Stomach smooth muscle (tissue), 2 donors: ENCODE data around the gene MPHOSPH8.

Experiments
- H3K27ac ChIP-seq: one replicate; pipeline ENCODE4 v1.7.0; 2013; ENCODE audit warnings: mild to moderate bottlenecking, low read length, inconsistent platforms
- H3K27me3 ChIP-seq, 2 donors: one replicate each; pipeline ENCODE4 v1.7.0; 2013; ENCODE audit warnings: low read length in 2 of 2; ENCODE audit not compliant: insufficient read depth in 2 of 2, control insufficient read depth in 1 of 2
- H3K36me3 ChIP-seq, 2 donors: one replicate each; pipeline ENCODE4 v1.7.0; 2013; ENCODE audit warnings: low read length in 2 of 2; ENCODE audit not compliant: control insufficient read depth in 2 of 2, insufficient read depth in 2 of 2
- H3K4me1 ChIP-seq: one replicate; pipeline ENCODE4 v1.7.0; 2013; ENCODE audit warnings: low read length; ENCODE audit not compliant: control insufficient read depth, insufficient read depth
- H3K4me3 ChIP-seq, 2 donors: one replicate each; pipeline ENCODE4 v1.7.0; 2013; ENCODE audit warnings: low read length in 2 of 2
- H3K9ac ChIP-seq, 2 donors: one replicate each; pipeline ENCODE4 v1.7.0; 2013; ENCODE audit warnings: low read length in 2 of 2, mild to moderate bottlenecking in 1 of 2
- H3K9me3 ChIP-seq, 2 donors: one replicate each; pipeline ENCODE4 v1.7.0; 2013; ENCODE audit warnings: low read length in 2 of 2; ENCODE audit not compliant: control insufficient read depth in 2 of 2
- donor health status: healthy.
- donor health status: Pancreatic carcinoma.

MPHOSPH8 gene

GRCh38 chr13:19713186-19713965 is 79.9 kb downstream of the MPHOSPH8 start:
- Histone ChIP-seq H3K4me1 (no peaks in the 10 kb centered on the region), H3K9ac (no peak overlapping the region), H3K4me3 (no peak overlapping the region), H3K9me3 (no peaks in the 10 kb centered on the region), H3K27ac (no peak overlapping the region), H3K27me3 (no peaks in the 10 kb centered on the region), H3K36me3 (no peaks in the 10 kb centered on the region)

GRCh38 chr13:19720039-19720438 is 86.6 kb downstream of the MPHOSPH8 start:
- Histone ChIP-seq H3K9ac (no peak overlapping the region), H3K9me3 (no peaks in the 10 kb centered on the region), H3K4me3 (no peak overlapping the region), H3K36me3 (no peaks in the 10 kb centered on the region), H3K27ac (no peak overlapping the region), H3K27me3 (no peaks in the 10 kb centered on the region), H3K4me1 (no peaks in the 10 kb centered on the region)
